Esophagus squamous epithelium (tissue), 5 donors: Measurements from ENCODE around the gene BMP7. TPM values are rescaled to one million over a fixed set of nuclear protein-coding genes. Genes with fewer than 3 reads are reported as not detected.

Experiments
- DNase-seq: peaks from one replicate; lab custom pipeline; 2025; lab: John Stamatoyannopoulos, UW
- H3K27ac ChIP-seq, 4 donors: fragments of 200-600 bp; sonication (generic); one replicate each; pipeline ENCODE4 v1.5.1; 2016 to 2019; ENCODE audit warnings: mild to moderate bottlenecking in 1 of 4
- H3K27me3 ChIP-seq, 4 donors: fragments of 200-600 bp; sonication (generic); 1 replicate in 3 of 4; 2 replicates in 1 of 4; pipeline versions ENCODE4 v1.5.1 to v1.6.0; 2017 to 2021; ENCODE audit warnings: antibody characterized with exemption in 1 of 4
- H3K36me3 ChIP-seq, 3 donors: fragments of 200-600 bp; sonication (generic); one replicate each; pipeline ENCODE4 v1.5.1; 2016 to 2019
- H3K4me1 ChIP-seq, 3 donors: fragments of 200-600 bp; sonication (generic); one replicate each; pipeline ENCODE4 v1.5.1; 2017 to 2019
- H3K4me3 ChIP-seq, 4 donors: fragments of 200-600 bp; sonication (generic); 1 replicate in 3 of 4; 2 replicates in 1 of 4; pipeline ENCODE4 v1.5.1; 2016 to 2019; ENCODE audit warnings: mild to moderate bottlenecking in 2 of 4, moderate library complexity in 1 of 4
- H3K9me3 ChIP-seq, 3 donors: fragments of 200-600 bp; sonication (generic); one replicate each; pipeline ENCODE4 v1.5.1; 2016 to 2019
- CTCF ChIP-seq, 6 experiments: fragments of 450-650 bp in 4 of 6; fragments of 200-600 bp in 2 of 6; sonication (generic) in 2 of 6; IDR thresholded peaks; one replicate each; pipeline ENCODE4 v1.5.1; 2016 to 2019; ENCODE audit warnings: antibody characterized with exemption in 6 of 6, mild to moderate bottlenecking in 4 of 6, moderate library complexity in 4 of 6
- POLR2A ChIP-seq, 4 donors: fragments of 450-650 bp; IDR thresholded peaks; one replicate each; pipeline ENCODE4 v1.6.1; 2017; ENCODE audit warnings: antibody characterized with exemption in 4 of 4, mild to moderate bottlenecking in 4 of 4, moderate library complexity in 3 of 4
- WGBS, 2 donors: methylation state at CpG; one replicate each; pipeline ENCODE4 v1.1.5; 2018; 5-methylcytosine and 5-hydroxymethylcytosine counted together
- intact Hi-C: fragments of 100-400 bp; cut with DNase I; formaldehyde crosslinking; loops from one replicate; pipeline ENCODE4 v1.15.0; 2022
- total RNA-seq, 4 donors: library from RNA; depleted of rRNA; stranded (reverse); fragments of >200 nt; gene quantifications; one replicate each; pipeline ENCODE4 v1.1.0, GENCODE V29; 2016
- donor health status: DM: yes; HTN: yes; CAD: no.

The BMP7 gene
- total RNA-seq, 4 donors from 2014 or later, result 21.8 to 59.8 (median 35.1) TPM

GRCh38 chr20:57165427-57166004 is 100.9 kb downstream of the BMP7 start:
- WGBS, 2 donors, result 80 to 93% methylated on average over 1 to 3 of the region's 13 CpGs
- H3K4me1 ChIP-seq, result peaks cover 0 to 15% (median 0%) of the 10 kb centered on the region in 3 donors
- H3K9me3 ChIP-seq, result no peaks in the 10 kb centered on the region
- TF ChIP-seq POLR2A (IDR thresholded peaks at IDR 0.05) (no peak), CTCF (IDR thresholded peaks at IDR 0.05) (no peak)
- H3K27ac ChIP-seq, result no peak overlapping the region
- H3K36me3 ChIP-seq, result peaks cover 0 to 28% (median 0%) of the 10 kb centered on the region in 3 donors
- intact Hi-C loops, result no loop called here
- no peak for DNase-seq
- H3K4me3 ChIP-seq, result no peak overlapping the region
- peaks cover 0 to 7% (median 0%) of the 10 kb centered on the region in 4 donors for H3K27me3 ChIP-seq

DNA sequence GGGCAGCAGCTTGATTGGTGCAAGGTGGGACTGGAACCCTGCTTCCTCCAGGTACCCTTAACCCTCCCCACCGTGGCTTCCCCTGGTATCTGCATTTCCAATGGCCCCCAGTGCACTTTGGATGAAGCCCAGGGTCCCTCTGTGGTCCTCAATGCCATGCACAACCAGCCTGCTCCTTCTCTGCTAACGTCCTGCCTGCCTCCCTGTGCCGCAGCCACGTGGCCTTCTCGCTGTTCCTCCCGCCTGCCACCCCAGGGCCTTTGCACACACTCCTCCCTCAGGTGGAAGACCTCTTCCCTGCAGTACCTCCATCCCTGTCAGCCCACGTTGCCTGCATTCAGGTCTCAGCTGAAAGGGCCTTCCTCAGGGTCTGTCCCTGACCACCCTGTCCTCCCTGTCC is 101.6 kb downstream of the BMP7 start:
- no peaks in the 10 kb centered on the region for H3K9me3 ChIP-seq
- TF ChIP-seq CTCF (IDR thresholded peaks at IDR 0.05) (no peak), POLR2A (IDR thresholded peaks at IDR 0.05) (no peak)
- peaks cover 0 to 21% (median 0%) of the 10 kb centered on the region in 3 donors for H3K36me3 ChIP-seq
- H3K27me3 ChIP-seq, result peaks cover 0 to 13% (median 0%) of the 10 kb centered on the region in 4 donors
- H3K4me3 ChIP-seq, result no peak overlapping the region
- WGBS, 2 donors, result 81 to 83% methylated on average over 7 of the region's 7 CpGs
- no peak overlapping the region for H3K27ac ChIP-seq
- peaks cover 0 to 9% (median 0%) of the 10 kb centered on the region in 3 donors for H3K4me1 ChIP-seq
- intact Hi-C loops, result no loop called here
- no peak for DNase-seq

DNA sequence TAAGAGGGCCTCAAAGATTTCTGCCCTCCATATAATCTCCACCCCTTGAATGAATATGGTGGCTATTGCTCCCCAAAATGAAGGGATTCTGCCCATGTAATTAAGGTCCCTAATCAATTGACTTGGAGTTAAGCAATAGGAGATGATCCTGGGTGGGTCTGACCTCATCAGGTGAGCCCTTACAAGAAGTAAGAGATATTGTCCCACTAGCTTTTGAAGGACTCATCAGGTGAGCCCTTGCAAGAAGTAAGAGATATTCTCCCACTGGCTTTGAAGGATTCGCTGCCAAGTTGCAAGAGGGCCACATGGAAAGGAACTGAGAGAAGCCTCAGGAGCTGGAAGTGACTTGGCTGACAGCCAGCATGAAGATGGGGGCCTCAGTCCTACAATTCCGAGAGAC is 103.4 kb downstream of the BMP7 start:
- WGBS, 2 donors, result 67 to 68% methylated on average over 1 to 2 of the region's 2 CpGs
- H3K27me3 ChIP-seq, result peaks cover 0 to 16% (median 0%) of the 10 kb centered on the region in 4 donors
- no peak for TF ChIP-seq POLR2A (IDR thresholded peaks at IDR 0.05)
- TF ChIP-seq CTCF (IDR thresholded peaks at IDR 0.05), result no peak
- peaks cover 0 to 9% (median 0%) of the 10 kb centered on the region in 3 donors for H3K4me1 ChIP-seq
- peaks cover 0 to 8% (median 0%) of the 10 kb centered on the region in 3 donors for H3K36me3 ChIP-seq
- no peaks in the 10 kb centered on the region for H3K9me3 ChIP-seq
- DNase-seq, result no peak
- no peak overlapping the region for H3K27ac ChIP-seq
- intact Hi-C loops, result no loop called here
- H3K4me3 ChIP-seq, result no peak overlapping the region

DNA sequence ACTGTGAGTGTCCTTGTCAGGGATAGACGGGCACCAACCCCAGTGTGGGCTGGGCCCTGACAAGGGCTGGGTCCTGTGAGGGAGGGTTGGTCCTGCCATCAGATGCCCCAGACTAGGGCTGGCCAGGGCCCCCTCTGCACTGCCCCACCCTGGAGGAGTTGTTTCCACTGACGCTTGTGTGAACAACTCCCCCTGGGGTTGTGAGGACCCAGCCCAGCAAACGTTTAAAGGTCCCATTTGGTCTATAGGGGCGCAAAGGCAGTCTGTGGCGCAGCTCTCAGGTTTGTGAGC is 104.1 kb downstream of the BMP7 start:
- no peak for DNase-seq
- Histone ChIP-seq H3K9me3 (no peaks in the 10 kb centered on the region), H3K4me1 (peaks cover 0 to 9% (median 0%) of the 10 kb centered on the region in 3 donors), H3K36me3 (peaks cover 0 to under 1% (median 0%) of the 10 kb centered on the region in 3 donors), H3K27ac (no peak overlapping the region), H3K4me3 (no peak overlapping the region), H3K27me3 (peaks cover 0 to 16% (median 0%) of the 10 kb centered on the region in 4 donors)
- intact Hi-C loops, result no loop called here
- no peak for TF ChIP-seq POLR2A (IDR thresholded peaks at IDR 0.05)
- no peak for TF ChIP-seq CTCF (IDR thresholded peaks at IDR 0.05)
- WGBS, 2 donors, result 72% methylated on average over 3 of the region's 5 CpGs; no CpG with 5 or more reads in 1 of the 2 donors

DNA sequence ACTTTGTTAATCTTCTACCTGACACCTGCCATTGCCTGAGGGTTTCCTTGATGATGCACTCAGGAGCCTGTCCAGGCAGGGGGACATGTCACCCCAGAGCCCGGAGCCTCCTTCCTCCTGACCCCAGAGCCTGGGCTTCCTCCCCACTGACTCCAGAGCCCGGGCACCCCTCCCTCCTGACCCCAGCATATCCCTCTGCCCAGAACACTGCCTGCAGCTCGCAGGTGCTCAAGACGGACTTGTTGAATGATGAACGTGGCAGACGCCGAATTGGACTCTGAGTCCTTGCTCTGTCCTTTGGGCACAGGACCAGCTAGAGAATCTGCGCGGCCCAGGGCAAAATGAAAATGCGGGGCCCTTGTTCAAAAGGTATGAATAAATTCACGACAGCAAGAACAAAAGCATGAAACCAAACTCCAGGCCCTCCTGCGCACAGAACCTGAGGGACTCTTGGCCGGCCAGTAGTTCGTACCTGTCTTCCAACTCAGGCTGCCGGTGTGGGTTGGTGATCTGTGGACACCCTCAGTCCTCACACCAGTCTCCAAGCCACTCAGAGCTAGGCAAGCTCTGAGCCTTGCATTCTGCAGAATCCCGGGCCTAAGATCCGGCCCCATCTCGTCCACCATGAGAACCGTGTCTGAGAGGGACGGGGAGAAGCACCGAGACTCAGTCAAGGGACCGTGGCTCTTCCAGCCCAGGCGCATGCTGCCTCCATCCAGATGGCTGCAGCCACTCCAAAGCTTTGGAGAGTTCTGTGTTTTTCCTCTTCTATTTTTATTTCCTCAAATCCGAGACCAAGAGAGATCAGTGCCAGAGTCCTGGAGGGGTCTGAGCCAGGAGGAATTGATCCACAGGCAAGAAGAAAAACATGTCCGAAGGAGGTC is 104.7 kb downstream of the BMP7 start:
- Histone ChIP-seq H3K4me3 (no peak overlapping the region), H3K9me3 (no peaks in the 10 kb centered on the region), H3K27ac (no peak overlapping the region), H3K27me3 (peaks cover 0 to 16% (median 0%) of the 10 kb centered on the region in 4 donors), H3K4me1 (peaks cover 0 to 9% (median 0%) of the 10 kb centered on the region in 3 donors), H3K36me3 (no peaks in the 10 kb centered on the region)
- TF ChIP-seq POLR2A (IDR thresholded peaks at IDR 0.05) (no peak), CTCF (IDR thresholded peaks at IDR 0.05) (no peak)
- no peak for DNase-seq
- WGBS, 2 donors, result 64 to 82% methylated on average over 14 to 16 of the region's 25 CpGs
- intact Hi-C loops, result no loop called here
